H9 (cell line): ENCODE measurements around the gene PHAX. TPM values are rescaled to one million over a fixed set of nuclear protein-coding genes. Genes with fewer than 3 reads are reported as not detected.

Source experiments
- DNase-seq: peaks from one replicate; pipeline ENCODE4 v3.0.0-alpha.2; 2017
- H2AFZ ChIP-seq: one replicate; pipeline ENCODE4 v1.6.1; 2013; ENCODE audit warnings: mild to moderate bottlenecking, low read length, control low read depth, moderate library complexity
- H2AK5ac ChIP-seq: 2 replicates; pipeline ENCODE4 v1.6.1; 2013; ENCODE audit warnings: low read length, control low read depth, mixed read lengths; ENCODE audit not compliant: insufficient read length
- H2BK120ac ChIP-seq: one replicate; pipeline ENCODE4 v1.6.1; 2013; ENCODE audit warnings: low read depth, mild to moderate bottlenecking, low read length, control low read depth, inconsistent platforms; ENCODE audit not compliant: poor library complexity, severe bottlenecking
- H2BK12ac ChIP-seq: 2 replicates; pipeline ENCODE4 v1.6.1; 2013; ENCODE audit warnings: low read length, control low read depth, mixed read lengths, low read depth; ENCODE audit not compliant: insufficient read length
- H2BK15ac ChIP-seq: 2 replicates; pipeline ENCODE4 v1.6.1; 2013; ENCODE audit warnings: low read depth, low read length, control low read depth
- H2BK20ac ChIP-seq: one replicate; pipeline ENCODE4 v1.6.1; 2013; ENCODE audit warnings: low read depth, mild to moderate bottlenecking, low read length, control low read depth, inconsistent platforms; ENCODE audit not compliant: poor library complexity, severe bottlenecking
- H2BK5ac ChIP-seq: 2 replicates; pipeline ENCODE4 v1.6.1; 2013; ENCODE audit warnings: low read length, control low read depth, mixed read lengths; ENCODE audit not compliant: insufficient read length
- H3K14ac ChIP-seq: 2 replicates; pipeline ENCODE4 v1.6.1; 2013; ENCODE audit warnings: low read length, control low read depth; ENCODE audit not compliant: insufficient read depth
- H3K18ac ChIP-seq: 2 replicates; pipeline ENCODE4 v1.6.1; 2013; ENCODE audit warnings: low read depth, mild to moderate bottlenecking, mixed read lengths, low read length, control low read depth; ENCODE audit not compliant: insufficient read length
- H3K23ac ChIP-seq: 2 replicates; pipeline ENCODE4 v1.6.1; 2013; ENCODE audit warnings: low read length, control low read depth, mixed read lengths, low read depth; ENCODE audit not compliant: insufficient read length
- H3K23me2 ChIP-seq: 2 replicates; pipeline ENCODE4 v1.6.1; 2013; ENCODE audit warnings: low read depth, mild to moderate bottlenecking, mixed read lengths, low read length, control low read depth; ENCODE audit not compliant: insufficient read length, poor library complexity, severe bottlenecking
- H3K27ac ChIP-seq: 2 replicates; pipeline ENCODE4 v1.5.1; 2013; ENCODE audit warnings: low read length, control low read depth, mixed read lengths, low read depth; ENCODE audit not compliant: insufficient read length
- H3K27me3 ChIP-seq: 2 replicates; pipeline ENCODE4 v1.6.1; 2013; ENCODE audit warnings: low read length, control low read depth, inconsistent platforms; ENCODE audit not compliant: insufficient read depth
- H3K4ac ChIP-seq: 2 replicates; pipeline ENCODE4 v1.6.1; 2013; ENCODE audit warnings: low read depth, mild to moderate bottlenecking, control low read depth, inconsistent platforms, low read length, moderate library complexity
- H3K4me1 ChIP-seq: 2 replicates; pipeline ENCODE4 v1.6.1; 2013; ENCODE audit warnings: low read length, control low read depth, inconsistent platforms; ENCODE audit not compliant: insufficient read depth
- H3K4me2 ChIP-seq: 2 replicates; pipeline ENCODE4 v1.6.1; 2013; ENCODE audit warnings: low read length, control low read depth, mixed read lengths; ENCODE audit not compliant: insufficient read length, insufficient read depth
- H3K56ac ChIP-seq: 2 replicates; pipeline ENCODE4 v1.6.1; 2013; ENCODE audit warnings: low read depth, mild to moderate bottlenecking, mixed read lengths, low read length, control low read depth; ENCODE audit not compliant: insufficient read length
- H3K79me1 ChIP-seq: 2 replicates; pipeline ENCODE4 v1.6.1; 2013; ENCODE audit warnings: low read depth, mild to moderate bottlenecking, moderate library complexity, low read length, control low read depth, inconsistent platforms; ENCODE audit not compliant: insufficient read depth, poor library complexity, severe bottlenecking
- H3K79me2 ChIP-seq: 2 replicates; pipeline ENCODE4 v1.6.1; 2013; ENCODE audit warnings: low read length, control low read depth, inconsistent platforms; ENCODE audit not compliant: insufficient read depth
- H3K9ac ChIP-seq: 2 replicates; pipeline ENCODE4 v1.6.1; 2013; ENCODE audit warnings: low read length, control low read depth, mixed read lengths; ENCODE audit not compliant: insufficient read length; ENCODE audit errors: extremely low read depth
- H3K9me3 ChIP-seq: one replicate; pipeline ENCODE4 v1.6.1; 2013; ENCODE audit warnings: low read depth, low read length, inconsistent platforms; ENCODE audit not compliant: control insufficient read depth
- H3T11ph ChIP-seq: one replicate; pipeline ENCODE4 v1.6.1; 2013; ENCODE audit warnings: mild to moderate bottlenecking, low read length, control low read depth, inconsistent platforms
- H4K20me1 ChIP-seq: one replicate; pipeline ENCODE4 v1.6.1; 2013; ENCODE audit not compliant: control insufficient read depth, insufficient read length, insufficient read depth
- H4K5ac ChIP-seq: 2 replicates; pipeline ENCODE4 v1.6.1; 2013; ENCODE audit warnings: low read depth, mild to moderate bottlenecking, mixed read lengths, low read length, control low read depth; ENCODE audit not compliant: insufficient read length
- H4K8ac ChIP-seq: replicated peaks from 2 replicates; pipeline ENCODE4 v1.6.1; 2013; ENCODE audit warnings: low read length, control low read depth, mixed read lengths, low read depth; ENCODE audit not compliant: insufficient read length
- H4K91ac ChIP-seq: 2 replicates; pipeline ENCODE4 v1.6.1; 2013; ENCODE audit warnings: low read depth, mild to moderate bottlenecking, moderate library complexity, mixed read lengths, low read length, control low read depth; ENCODE audit not compliant: insufficient read length
- H3K27ac Mint-ChIP-seq, 3 experiments: 2 replicates in 2 of 3; 3 replicates in 1 of 3; pipeline ENCODE4 v1.8.0; 2020 to 2021; ENCODE audit warnings: mixed read lengths in 3 of 3, mild to moderate bottlenecking in 1 of 3, moderate library complexity in 1 of 3
- H3K27me3 Mint-ChIP-seq: 2 replicates; pipeline ENCODE4 v1.8.0; 2021; ENCODE audit warnings: low read depth, mild to moderate bottlenecking, moderate library complexity, mixed read lengths
- H3K36me3 Mint-ChIP-seq, 3 experiments: 2 replicates in 2 of 3; 3 replicates in 1 of 3; pipeline ENCODE4 v1.8.0; 2020 to 2021; ENCODE audit warnings: low read depth in 3 of 3, mixed read lengths in 3 of 3; ENCODE audit not compliant: insufficient read depth in 1 of 3
- H3K4me1 Mint-ChIP-seq, 2 experiments: 2 replicates each; pipeline ENCODE4 v1.8.0; 2020; ENCODE audit warnings: mixed read lengths in 2 of 2
- H3K4me3 Mint-ChIP-seq, 2 experiments: 2 replicates in 1 of 2; 3 replicates in 1 of 2; pipeline ENCODE4 v1.8.0; 2020 to 2021; ENCODE audit warnings: mild to moderate bottlenecking in 2 of 2, mixed read lengths in 2 of 2, moderate library complexity in 1 of 2
- H3K9me3 Mint-ChIP-seq, 2 experiments: 2 replicates in 1 of 2; 3 replicates in 1 of 2; pipeline ENCODE4 v1.8.0; 2020; ENCODE audit warnings: mild to moderate bottlenecking in 2 of 2, mixed read lengths in 2 of 2, moderate library complexity in 1 of 2
- WGBS: extraction: QIAGEN DNeasy Blood & Tissue Kit; methylation state at CpG from one replicate; pipeline ENCODE4 v1.1.7; 2013; ENCODE audit warnings: missing lambda C conversion rate, low lambda C conversion rate, mixed read lengths; ENCODE audit not compliant: insufficient read length; ENCODE audit errors: extremely low coverage; 5-methylcytosine and 5-hydroxymethylcytosine counted together
- total RNA-seq: library from RNA; stranded (reverse); gene quantifications from 2 replicates; pipeline ENCODE4 v1.2.1, GENCODE V29; 2021
- TF ChIP-seq, protein P1 (sequence below): fragments of 200-600 bp; sonication (generic); conservative IDR thresholded peaks from 3 replicates; pipeline ENCODE4 v1.8.0; 2021; ENCODE audit warnings: antibody characterized with exemption, mild to moderate bottlenecking

PHAX gene
- total RNA-seq, 1 experiment from 2014 or later, result 65.6 TPM

DNA sequence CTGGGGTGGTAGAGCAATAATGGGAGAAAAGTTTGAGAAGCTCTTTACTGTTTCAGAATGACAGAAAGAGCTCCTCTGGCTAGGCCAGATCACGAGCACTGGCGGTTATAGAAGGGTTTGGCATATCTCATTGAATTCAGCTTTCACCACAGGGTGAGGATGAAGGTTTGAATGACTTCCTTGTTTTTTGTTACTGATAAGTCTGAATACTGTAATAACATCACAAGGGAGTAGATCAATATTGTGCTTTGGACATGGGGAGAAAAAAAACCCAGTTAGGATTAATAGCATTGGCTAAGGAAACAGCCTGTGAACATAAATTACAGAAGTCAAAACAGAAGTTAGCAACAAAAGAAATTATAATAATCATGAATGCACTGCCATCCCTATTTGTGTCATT is 9.4 kb downstream of the PHAX start:
- Histone ChIP-seq H4K8ac (no peak overlapping the region), H3K56ac (no peak overlapping the region), H2BK120ac (no peak overlapping the region), H2BK5ac (no peak overlapping the region), H3T11ph (no peak overlapping the region), H3K79me1 (no peaks in the 10 kb centered on the region), H3K9ac (no peak overlapping the region), H3K4me1 (no peaks in the 10 kb centered on the region), H3K79me2 (peaks cover 10% of the 10 kb centered on the region; the same call in 1 of the 2 replicates), H2BK15ac (no peak overlapping the region), H4K20me1 (no peaks in the 10 kb centered on the region), H3K27ac (no peak overlapping the region), H4K5ac (no peak overlapping the region), H3K9me3 (no peaks in the 10 kb centered on the region), H3K4ac (no peak overlapping the region), H3K23ac (no peak overlapping the region), H3K18ac (no peak overlapping the region), H2BK20ac (no peak overlapping the region), H2AFZ (no peak overlapping the region), H4K91ac (no peak overlapping the region), H3K4me2 (no peak overlapping the region), H2AK5ac (no peak overlapping the region), H3K14ac (no peak overlapping the region), H3K23me2 (no peaks in the 10 kb centered on the region), H2BK12ac (no peak overlapping the region), H3K27me3 (no peaks in the 10 kb centered on the region)
- no peak for DNase-seq
- Mint-ChIP-seq H3K27me3 (no peaks in the 10 kb centered on the region), H3K4me1 (peaks cover 6% of the 10 kb centered on the region in 2 experiments; a peak in 3 of 4 replicates), H3K36me3 (peaks cover 30 to 83% (median 68%) of the 10 kb centered on the region in 3 experiments), H3K4me3 (no peak overlapping the region), H3K27ac (no peak overlapping the region), H3K9me3 (no peaks in the 10 kb centered on the region)
- TF ChIP-seq, protein P1, sequence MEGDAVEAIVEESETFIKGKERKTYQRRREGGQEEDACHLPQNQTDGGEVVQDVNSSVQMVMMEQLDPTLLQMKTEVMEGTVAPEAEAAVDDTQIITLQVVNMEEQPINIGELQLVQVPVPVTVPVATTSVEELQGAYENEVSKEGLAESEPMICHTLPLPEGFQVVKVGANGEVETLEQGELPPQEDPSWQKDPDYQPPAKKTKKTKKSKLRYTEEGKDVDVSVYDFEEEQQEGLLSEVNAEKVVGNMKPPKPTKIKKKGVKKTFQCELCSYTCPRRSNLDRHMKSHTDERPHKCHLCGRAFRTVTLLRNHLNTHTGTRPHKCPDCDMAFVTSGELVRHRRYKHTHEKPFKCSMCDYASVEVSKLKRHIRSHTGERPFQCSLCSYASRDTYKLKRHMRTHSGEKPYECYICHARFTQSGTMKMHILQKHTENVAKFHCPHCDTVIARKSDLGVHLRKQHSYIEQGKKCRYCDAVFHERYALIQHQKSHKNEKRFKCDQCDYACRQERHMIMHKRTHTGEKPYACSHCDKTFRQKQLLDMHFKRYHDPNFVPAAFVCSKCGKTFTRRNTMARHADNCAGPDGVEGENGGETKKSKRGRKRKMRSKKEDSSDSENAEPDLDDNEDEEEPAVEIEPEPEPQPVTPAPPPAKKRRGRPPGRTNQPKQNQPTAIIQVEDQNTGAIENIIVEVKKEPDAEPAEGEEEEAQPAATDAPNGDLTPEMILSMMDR, result no peak
- no CpG with 5 or more reads among the region's 2 CpGs for WGBS
